Measurements from ENCODE around the gene CLPSL1.

- no peak for TF ChIP-seq CTCF (IDR thresholded peaks at IDR 0.05)
- no peak for TF ChIP-seq POLR2A (IDR thresholded peaks at IDR 0.05)
Observed at GRCh38 chr6:35745509-35745908, 35.3 kb upstream of the CLPSL1 start.

Data from gastroesophageal sphincter (tissue), 3 donors.